Measurements from ENCODE around the gene XPC.
"Not testable (repeated sequence)": the region's sequence is repeated elsewhere in the genome, so short reads cannot be mapped to it uniquely, and the experiment has no call there.

Gene XPC
- total RNA-seq = 52.6 to 173 (median 122) reads per million in 3 experiments

DNA sequence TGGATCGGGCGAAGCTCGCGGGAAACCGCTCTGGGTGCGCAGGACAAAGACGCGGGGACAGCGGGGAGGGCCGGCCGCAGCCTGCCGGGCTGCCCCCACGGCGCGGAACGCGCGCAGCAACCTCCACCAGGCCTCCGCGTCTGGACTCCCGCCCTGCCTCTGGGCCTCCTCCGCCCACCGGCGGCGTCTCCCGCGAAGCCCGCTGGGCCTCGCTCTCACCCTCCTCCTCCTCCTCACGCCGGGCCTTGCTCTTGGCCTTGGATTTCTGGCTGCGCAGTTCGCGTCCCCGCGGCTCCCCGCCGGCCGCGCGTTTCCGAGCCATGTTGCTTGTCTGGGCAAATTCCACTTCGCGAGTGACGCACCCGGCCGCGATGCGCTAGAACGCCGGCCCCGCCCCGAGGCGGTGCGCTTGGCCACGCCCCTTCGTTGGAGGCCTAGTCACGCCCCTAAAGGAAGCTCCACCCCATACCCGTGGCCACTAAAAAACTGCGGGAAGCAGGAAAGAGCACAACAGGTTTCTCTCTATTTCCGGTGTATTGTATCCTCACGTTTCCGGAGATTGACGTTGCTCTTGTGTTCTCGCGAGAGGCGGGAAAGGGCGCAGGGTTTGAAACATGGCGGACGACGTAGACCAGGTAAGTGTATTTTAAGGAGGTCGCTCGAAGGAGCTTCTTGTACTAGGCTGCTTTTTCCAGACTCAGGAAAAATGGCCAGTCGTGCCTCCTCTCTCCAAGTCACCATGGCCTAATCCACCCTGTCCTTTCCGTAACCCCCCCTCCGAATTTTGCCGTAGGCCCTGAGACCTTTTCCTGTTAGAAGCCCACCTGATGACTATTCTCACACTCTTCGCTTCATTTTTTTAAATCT lies at the start of gene XPC, which contains the start of gene LSM3:
TSS of gene XPC (minus strand) at position 355 of the 867 bp plus-strand sequence. CDS start at position 322, 33 bp downstream.
TSS of gene LSM3 (plus strand) at position 571 of the 867 bp plus-strand sequence. CDS start at position 615, 44 bp downstream.
- DNase-seq = peak; percentile 99

DNA sequence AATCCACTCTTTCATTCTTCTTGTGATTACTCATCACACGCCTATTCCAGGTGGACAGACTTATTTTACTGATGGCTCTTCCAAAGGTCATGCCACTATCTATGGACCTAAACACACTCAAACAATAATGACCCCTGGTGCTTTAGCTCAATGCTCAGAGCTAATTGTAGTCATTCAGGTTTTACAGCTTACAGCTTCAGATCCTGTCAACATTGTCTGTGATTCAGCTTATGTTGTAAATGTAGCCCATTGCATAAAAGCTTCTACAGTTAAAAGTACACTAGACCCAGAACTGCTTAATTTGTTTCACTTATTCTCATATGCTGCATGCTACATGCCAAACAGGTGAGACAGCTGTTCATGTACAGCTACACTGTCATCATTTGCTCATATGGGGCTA lies 49.5 kb upstream of the XPC start:
- no peak for DNase-seq

DNA sequence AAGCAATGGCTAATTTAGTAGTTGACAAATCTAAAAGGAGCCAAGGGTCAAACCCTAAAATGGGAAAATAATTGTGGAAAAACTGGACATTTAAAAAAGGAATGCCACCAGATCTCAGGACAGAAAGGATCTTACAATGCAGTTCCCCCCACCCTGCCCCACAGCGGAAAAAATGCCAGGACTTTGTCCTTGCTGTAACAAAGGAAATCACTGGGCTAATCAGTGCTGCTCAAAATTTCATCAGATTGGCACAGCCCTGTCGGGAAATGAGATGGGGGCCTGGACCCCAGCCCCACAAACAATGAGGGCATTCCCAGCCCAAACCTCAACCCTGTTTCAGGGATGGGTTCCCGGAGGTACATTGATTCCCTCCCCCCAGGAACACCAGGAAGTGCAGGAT lies 48.0 kb upstream of the XPC start:
- not testable (repeated sequence) for DNase-seq

DNA sequence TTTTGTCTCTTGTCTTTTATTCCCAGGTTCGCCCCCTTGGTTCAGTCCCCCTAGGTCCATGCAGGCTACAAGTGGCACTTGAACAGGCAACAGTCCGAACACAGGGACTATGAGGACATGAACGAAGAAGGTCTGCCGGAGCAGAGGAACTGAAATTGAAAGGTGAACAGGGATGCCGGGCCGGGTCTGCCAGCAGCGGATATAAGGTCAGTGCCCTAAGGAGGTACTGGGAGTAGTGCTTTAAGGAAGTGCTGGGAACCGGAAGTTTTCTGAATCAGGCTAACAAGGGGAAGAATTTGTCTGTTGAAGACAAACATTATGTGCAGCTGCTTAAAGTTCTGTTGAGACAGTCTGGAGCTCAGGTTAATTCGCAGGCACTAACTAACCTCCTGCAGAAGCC lies 47.0 kb upstream of the XPC start:
- DNase-seq = no peak

DNA sequence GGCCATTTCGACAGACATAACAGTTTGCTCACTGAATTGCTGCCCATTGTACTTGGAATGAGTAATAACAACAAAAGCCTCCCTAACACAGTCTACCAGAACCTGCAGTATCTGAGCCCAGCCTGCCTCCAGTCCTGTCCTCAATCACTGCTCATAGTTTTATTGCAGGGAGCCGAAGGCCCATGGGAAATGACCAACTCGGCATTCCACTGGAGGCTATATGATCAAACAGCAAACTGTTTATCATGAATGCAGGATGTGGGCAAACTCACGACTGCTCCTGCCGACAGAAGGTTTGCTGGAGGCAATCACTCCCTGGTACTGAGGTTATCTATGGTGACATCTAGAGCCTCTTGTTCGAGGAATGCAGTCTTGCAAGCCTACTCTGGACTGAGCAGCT lies 46.5 kb upstream of the XPC start:
- DNase-seq = no peak

DNA sequence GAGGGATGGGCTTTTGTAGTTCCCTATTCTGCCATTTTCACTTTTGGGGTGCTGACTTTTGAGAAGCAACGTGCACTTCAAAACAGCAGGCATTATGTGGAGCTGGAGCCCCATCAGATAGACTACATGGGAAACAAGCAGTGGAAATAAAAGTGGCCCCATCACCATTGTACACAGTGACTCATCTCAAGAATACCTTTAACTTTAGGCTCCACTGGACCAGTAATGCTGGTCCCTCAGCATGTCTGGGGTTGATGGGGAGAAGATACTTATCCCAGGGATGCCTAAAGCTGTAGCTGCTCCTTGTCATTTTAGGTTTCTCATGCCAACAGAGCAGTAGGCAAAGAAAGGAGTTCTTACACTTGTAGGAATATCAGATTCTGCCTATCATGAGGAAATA lies 45.2 kb upstream of the XPC start:
- no peak for DNase-seq

DNA sequence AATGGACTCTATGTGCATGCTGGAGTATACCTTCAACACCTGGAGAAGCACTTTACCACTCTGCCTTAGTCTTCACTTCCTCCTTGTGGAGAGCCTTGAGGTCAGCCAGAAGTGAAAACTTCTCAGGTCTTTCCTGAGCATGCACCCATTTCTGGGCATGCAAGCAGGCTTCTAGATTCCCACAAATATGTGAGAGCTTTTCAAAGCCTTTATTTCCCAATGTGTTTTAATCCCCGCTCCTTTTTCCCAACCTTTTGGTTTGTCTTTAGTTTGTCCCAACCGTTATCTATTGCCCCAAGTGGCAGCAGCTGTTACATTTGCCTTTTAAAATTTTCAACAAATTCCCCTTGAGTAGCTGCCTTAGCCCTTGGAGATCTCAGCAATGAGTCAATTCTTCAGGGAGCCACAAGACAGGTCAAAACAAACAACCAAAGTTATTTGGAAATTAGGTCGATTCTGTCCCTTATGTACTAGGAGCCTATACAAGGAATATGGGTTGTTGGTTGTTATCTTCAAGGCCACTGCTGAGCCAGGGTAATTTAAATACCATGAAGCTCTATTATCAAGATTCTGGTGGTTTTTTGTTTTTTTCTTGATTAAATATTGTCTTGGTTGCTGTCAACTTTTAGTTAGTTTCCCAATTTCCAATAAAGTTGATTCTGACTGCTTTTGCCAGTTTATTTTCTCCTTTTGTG lies 44.6 kb upstream of the XPC start:
- DNase-seq = no peak

DNA sequence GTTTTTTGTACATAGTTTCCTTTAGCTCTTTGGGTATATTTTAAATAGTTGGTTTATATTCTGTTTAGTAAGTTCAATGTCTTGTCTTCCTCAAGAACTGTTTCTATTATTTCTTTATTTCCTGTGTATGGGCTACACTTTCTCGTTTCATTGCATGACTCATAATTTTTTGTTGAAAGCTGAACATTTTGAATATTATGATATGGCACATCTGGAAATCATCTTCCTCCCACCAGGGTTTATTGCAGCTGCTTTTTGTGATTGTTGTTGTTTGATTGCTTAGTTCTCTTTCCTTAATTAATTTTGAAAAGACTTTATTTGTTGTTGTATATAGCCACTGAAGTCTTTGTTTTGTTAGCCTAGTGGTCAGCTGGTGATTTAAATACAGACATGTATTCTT lies 44.1 kb upstream of the XPC start:
- DNase-seq = no peak

DNA sequence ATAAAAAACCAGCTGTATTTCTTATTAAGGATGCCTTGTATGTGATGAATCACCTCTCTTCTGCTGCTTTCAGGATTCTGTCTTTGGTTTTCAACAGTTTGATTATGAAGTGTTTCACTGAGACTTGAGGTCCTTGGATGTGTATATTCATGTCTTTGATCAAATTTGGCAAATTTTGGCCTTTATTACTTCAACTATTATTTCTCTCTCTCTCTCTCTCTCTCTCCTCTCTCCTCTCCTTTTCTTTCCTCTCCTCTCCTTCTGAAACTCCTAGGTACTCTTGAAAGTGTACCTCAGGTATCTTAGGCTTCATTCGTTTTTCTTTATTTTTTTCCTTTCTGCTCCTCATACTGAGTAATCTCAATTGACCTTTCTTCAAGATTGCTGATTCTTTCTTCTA lies 43.5 kb upstream of the XPC start:
- DNase-seq = no peak

DNA sequence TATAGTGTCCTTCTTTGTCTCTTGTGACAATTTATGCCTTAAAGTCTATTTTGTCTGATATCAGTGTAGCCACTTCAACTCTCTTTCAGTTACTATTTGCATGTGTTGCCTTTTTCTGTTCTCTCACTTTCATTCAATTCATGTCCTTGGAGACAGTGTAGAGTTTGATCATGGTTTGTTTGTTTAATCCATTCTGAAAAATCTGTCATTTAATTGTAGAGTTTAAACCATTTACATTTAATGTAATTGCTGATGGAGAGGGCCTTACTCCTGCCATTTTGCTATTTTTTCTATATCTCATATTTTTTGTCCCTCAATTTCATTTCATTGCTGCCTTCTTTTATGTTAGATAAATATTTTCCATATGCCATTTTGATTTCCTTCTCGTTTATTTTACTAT lies 42.5 kb upstream of the XPC start:
- no peak for DNase-seq

DNA sequence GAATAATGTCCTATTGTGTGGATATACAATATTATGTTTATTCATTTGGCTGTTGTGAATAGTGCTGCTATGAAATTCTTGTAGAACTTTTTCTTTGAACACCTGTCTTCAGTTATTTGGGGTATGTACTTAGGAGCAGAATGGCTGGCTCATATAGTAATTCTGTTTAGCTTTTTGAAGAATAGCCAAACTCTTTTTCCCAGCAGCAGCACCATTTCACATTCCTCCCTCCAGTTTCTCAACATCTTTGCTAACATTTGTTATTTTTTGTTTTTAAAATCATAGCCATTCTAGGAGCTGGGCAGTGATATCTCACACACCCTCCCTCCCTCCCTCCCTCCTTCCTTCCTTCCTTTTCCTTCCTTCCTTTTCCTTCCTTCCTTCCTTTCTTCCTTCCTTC lies 40.0 kb upstream of the XPC start:
- DNase-seq = no peak

DNA sequence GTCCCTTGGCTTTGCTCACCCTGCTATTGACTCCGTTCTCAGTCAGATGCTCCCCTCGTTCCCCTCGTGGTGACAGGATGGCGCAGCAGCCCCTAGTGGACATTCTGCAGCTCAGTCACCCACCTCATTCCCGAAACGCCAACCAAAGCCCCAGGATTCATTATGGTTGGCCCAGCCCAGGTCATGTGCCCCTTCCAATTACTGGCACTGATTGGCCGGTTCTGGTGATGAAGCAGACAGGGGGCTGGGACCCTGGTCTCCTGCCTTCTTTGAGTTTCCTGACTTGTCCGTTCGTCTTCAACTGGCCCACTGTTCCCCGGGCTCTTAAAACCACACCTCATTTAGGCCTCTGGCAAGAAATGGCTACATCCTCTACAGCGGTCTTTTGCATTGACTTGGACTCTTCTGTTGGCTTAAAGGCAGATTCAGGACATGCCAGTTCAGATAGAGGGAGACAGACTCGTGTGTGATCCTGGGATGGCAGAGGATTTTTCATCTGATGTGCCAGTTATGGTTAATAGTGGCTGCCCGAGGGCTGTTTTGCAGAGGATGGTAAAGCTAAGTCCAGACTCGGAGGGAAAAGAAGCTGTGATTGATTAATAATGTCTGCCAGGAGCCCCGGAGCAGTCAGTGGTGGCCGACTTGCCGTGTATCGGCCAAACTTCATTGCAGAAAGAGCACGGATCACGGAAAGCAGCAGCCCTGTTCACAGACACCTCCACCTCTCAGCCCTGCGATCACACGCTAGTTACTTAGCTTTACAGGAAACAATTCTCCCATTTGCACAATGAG lies 38.1 kb upstream of the XPC start:
- DNase-seq = peak; percentile 22

DNA sequence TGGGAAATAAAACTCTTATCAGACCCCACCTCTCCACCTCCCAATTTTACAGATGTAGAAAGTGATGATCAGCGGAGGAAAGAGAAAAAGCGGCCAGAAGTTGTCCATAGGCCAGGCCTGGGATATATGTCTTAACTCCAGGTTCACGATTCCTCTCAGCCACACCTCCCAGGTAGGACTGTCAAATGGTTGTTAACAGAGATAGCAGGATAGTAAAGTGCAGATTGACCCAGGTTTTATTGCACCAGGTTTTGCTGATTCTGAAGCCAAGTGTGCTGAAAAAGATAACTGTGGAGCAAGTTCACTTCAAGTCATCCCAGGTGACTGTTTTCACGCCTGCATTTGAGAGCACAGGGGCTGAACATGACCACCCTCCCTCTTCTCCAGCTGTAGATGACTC lies 36.4 kb upstream of the XPC start:
- no peak for DNase-seq

DNA sequence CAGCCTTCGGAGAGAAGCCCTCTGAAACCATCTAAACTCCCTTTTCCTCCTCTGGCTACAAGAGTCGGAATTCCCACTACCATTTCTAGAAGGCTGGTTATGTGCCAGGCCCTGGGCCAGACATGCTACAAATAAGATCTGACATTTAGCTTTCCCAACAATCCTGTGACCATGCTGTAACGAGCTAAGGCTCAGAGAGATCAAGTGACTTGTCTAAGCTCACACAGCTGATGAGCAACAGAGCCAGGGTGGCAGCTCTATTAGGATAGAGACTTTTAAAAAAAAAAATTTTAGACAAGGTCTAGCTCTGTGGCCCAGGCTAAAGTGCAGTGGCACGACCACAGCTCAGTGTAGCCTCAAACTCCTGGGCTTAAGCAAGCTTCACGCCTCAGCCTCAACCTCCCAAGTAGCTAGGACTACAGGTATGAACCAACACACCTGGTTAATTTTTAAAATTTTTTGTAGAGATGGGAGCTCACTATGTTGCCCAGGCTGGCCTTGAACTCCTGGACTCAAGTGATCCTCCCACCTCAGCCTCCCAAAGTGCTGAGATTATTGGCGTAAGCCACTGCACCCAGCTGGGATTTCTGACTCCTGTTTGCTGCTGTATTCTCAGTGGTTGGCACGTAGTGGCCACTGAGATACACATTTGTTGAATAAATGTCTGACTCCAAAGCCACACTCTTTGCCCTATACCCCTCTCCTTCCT lies 34.8 kb upstream of the XPC start:
- DNase-seq = no peak

DNA sequence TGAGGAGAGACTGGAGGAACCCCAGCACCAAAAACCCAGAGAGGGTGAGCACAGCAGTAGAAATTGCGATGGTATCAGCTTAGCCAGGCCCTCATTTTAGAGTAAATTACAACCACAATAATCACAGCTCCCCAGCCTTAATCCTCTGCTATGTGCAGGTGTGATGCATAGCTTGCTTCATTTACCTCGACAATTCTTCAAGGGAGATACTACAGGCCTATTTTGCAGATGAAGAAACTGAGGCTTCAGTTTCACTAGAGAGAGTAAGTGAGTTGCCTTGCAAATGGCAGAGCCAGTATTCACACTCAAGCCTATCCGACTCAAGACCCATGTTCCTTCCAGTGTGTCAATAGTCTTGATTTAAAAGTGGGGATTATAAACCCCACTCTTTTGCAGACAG lies 33.6 kb upstream of the XPC start:
- DNase-seq = no peak

DNA sequence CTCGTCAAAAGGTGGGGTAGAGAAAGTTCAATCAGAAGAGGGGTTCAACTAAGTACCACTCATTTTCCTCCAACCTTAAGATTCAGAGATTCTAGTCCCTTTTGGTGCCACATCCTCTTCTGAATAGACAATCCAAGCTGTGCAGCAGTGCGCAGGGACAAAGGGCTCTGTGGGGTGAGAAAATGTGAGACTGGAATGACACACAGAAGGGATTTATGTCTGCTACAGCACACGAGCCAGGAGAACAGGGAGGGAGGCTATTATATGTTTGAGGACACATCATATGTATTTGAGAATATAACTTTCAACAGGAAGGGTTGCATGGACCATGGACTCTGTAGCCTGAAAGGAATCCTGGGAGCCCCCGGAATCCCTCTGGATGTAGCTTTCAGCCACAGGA lies 33.2 kb upstream of the XPC start:
- DNase-seq = no peak

DNA sequence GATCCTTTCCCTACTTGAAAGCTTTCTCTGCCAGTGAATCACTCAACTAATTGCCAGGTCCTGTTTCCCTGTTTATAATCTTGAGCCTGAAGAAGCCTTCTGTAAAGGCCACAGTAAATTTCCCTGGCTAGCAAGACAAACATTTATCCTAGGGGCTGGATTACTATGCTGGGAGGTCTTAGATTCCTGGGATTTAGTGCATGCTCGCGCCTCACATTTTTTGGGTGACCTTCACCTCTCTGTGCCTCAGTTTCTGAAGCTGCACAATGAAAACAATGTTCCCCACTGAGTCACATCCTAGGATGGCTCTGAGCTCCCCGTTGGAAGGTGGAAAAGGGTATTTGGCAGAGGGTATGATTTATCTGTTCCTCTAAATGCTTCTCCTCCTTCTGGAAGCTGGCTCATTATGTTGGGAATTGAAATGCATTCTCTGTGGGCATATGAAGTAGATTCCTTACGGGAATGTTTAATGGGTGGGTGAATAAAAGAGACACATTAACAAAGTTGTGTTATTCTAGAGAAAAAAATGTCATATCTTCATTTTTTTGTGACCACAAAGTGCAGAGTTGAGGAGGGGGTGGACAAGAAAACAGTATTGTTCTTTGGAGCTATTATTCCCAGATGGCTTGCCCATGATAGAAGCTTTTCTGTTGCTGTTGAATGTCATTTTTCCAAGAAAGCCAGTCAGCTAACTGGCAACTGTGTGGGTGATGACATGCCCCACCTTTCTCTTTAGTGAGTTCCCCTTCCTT lies 32.6 kb upstream of the XPC start:
- DNase-seq = no peak

DNA sequence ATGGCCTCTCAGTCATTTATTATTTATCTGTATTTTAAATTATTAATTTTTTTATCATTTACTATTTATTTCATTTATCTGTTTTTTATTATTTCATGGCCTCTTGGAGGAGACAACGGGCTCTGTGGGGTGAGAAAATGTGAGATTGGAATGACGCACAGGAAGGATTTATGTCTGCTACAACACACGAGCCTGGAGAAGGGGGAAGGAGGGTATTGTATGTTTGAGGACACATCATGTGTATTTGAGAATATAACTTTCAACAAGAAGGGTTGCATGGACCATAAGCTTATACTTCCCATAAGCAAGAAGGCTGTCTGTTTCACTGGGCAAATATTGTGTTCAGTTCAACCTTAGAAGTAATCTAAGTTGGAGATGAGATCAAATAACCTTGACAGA lies 31.9 kb upstream of the XPC start:
- no peak for DNase-seq

DNA sequence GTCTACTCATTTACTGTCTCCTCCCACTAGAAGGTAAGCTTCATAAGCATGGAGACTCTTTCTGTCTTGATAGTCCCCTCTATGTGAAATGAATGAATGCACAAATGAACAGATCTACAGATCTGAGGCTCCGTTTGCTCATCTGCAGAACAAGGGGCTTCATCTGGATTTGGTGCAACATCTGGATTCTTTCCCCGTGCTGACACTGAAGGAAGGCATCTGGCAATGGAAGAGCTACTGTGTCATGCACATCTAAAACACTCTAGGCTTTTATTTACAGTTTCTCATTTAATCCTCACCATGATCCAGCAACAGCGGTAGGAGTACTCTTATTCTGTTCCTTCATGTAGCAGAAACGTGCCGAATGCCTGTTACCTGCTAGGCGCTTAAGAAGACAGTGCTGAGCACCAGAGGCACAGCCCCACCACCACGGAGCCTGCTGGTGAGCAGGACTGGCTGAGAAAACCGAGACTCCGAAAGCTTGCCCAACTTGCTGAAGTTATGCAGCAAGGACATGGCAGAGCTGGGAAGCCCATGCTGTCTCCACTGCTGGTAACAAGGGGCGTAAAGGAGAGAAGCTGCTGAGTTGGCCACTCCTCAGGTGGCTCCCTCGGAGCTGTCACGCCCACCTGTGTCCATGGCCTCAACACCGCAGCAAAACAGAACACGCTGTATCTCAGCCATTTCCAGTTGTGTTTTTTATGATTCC lies 31.3 kb upstream of the XPC start:
- no peak for DNase-seq

DNA sequence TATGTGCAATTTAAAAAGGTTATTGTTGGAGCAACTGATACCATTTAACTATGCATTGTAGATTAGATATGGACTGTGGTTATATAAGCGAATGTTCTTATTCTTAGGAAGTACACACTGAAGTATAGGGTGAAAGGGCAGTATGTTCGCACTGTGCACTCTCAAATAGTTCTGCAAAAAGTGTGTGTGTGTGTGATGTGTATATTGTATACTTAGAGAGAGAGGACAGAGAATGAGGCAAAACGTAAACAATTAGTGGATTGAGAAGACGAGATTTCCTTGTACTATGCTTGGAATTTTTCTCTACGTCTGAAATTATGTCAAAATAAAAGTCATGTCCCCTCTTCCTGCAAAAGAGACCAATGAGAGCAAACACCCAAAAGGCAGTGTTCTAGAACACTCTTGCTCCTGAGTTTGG lies 30.6 kb upstream of the XPC start:
- no peak for DNase-seq

DNA sequence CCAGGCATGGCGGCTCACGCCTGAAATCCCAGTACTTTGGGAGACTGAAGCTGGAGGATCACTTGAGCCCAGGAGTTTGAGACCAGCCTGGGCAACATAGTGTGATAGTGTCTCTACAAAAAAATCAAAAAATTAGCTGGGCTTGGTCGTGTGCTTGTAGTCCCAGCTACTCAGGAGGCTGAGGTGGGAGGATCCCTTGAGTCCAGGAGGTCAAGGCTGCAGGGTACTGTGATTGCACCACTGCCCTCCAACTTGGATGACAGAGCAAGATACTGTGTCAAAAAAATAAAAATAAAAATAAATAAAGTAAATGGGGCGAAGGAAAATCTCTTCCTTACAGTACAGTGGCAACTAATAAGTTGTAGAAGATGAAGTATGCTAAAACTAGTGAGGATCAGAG lies 29.8 kb upstream of the XPC start:
- DNase-seq = no peak
